K562 (cell line): Measurements from ENCODE around the gene SEMA6D. TPM values are rescaled to one million over a fixed set of nuclear protein-coding genes. Genes with fewer than 3 reads are reported as not detected.

Experiments
- JUN ChIP-seq, 2 experiments: sonication (generic) in 1 of 2; formaldehyde crosslinking in 1 of 2; IDR thresholded peaks; 2 replicates each; pipeline versions ENCODE4 v1.6.1 to v1.8.0; 2012 to 2022; ENCODE audit warnings: borderline replicate concordance in 2 of 2, mild to moderate bottlenecking in 2 of 2, improper control_type of control experiment in 1 of 2, low read depth in 1 of 2, low read length in 1 of 2, missing genetic modification reagents in 1 of 2
- MEF2D ChIP-seq: conservative IDR thresholded peaks from 2 replicates; pipeline ENCODE4 v1.6.1; 2016; ENCODE audit warnings: low read depth, missing genetic modification characterization, missing compliant biosample characterization
- RBM25 ChIP-seq: fragments of 200-400 bp; formaldehyde crosslinking; IDR thresholded peaks from 2 replicates; pipeline ENCODE4 v1.6.1; 2018; ENCODE audit warnings: low read length, low read depth, moderate library complexity; ENCODE audit not compliant: severe bottlenecking
- polyA plus RNA-seq, 8 experiments: library from polyadenylated mRNA; depleted of rRNA in 4 of 8; stranded (reverse) in 5 of 8; unstranded in 3 of 8; fragments of >200 nt; fragmentation: Nextera tagmentation in 2 of 8; fragmentation: Illumina TruSeq in 1 of 8; extraction: Ambion mirVana in 2 of 8; extraction: Trizol in 1 of 8; gene quantifications; 2 replicates each; pipeline versions ENCODE4 v1.2.1 to v1.2.3, GENCODE V29; 2011 to 2014; ENCODE audit warnings: inconsistent platforms in 1 of 8, missing spikeins in 1 of 8
- total RNA-seq, 7 experiments: library from RNA; depleted of rRNA in 6 of 7; stranded (reverse); fragments of >200 nt in 6 of 7; fragmentation: Illumina TruSeq in 2 of 7; extraction: Trizol in 2 of 7; gene quantifications; 2 replicates each; pipeline versions ENCODE4 v1.2.1 to v1.2.3, GENCODE V29; 2011 to 2021; ENCODE audit warnings: low replicate concordance in 1 of 7
- TF ChIP-seq, protein P1 (sequence below): fragments of 200-800 bp; sonication (Bioruptor generic); IDR thresholded peaks from 2 replicates; pipeline ENCODE4 v1.6.1; 2016; ENCODE audit warnings: missing genetic modification characterization, missing compliant biosample characterization
- TF ChIP-seq, protein P2 (sequence below): IDR thresholded peaks from 2 replicates; pipeline ENCODE4 v1.6.1; 2011; ENCODE audit not compliant: insufficient read length; ENCODE audit errors: extremely low read depth
- TF ChIP-seq, protein P3 (sequence below): fragments of 200-600 bp; sonication (generic); IDR thresholded peaks from one replicate; pipeline ENCODE4 v1.6.1; 2012; ENCODE audit warnings: mild to moderate bottlenecking, low read depth, low read length, inconsistent platforms

Gene SEMA6D
- total and polyA plus RNA-seq, 9 of the 15 experiments (the other 6 are each of a cell fraction or from before 2014, with no cell fraction given), result not detected

DNA sequence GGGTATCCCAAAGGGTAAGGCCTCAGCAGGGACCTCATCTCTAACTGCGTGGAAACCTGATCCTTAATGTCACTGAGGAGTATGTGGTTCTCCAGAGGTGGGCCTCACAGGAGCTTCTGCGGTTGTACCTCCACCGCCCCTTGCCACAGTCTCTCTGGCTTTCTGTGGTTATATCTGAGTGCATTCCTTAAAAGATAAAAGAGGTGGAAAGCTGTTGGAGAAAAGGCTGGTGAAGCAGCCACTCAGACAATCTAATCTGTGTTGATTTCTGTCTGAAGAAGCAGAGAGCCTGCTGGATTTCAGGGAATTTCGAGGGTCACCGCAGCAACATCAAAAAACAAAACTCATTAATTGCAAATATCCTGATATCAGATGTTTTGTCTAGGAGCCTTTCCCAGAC is 51.4 kb downstream of the SEMA6D start (continued):
- TF ChIP-seq, protein P1, sequence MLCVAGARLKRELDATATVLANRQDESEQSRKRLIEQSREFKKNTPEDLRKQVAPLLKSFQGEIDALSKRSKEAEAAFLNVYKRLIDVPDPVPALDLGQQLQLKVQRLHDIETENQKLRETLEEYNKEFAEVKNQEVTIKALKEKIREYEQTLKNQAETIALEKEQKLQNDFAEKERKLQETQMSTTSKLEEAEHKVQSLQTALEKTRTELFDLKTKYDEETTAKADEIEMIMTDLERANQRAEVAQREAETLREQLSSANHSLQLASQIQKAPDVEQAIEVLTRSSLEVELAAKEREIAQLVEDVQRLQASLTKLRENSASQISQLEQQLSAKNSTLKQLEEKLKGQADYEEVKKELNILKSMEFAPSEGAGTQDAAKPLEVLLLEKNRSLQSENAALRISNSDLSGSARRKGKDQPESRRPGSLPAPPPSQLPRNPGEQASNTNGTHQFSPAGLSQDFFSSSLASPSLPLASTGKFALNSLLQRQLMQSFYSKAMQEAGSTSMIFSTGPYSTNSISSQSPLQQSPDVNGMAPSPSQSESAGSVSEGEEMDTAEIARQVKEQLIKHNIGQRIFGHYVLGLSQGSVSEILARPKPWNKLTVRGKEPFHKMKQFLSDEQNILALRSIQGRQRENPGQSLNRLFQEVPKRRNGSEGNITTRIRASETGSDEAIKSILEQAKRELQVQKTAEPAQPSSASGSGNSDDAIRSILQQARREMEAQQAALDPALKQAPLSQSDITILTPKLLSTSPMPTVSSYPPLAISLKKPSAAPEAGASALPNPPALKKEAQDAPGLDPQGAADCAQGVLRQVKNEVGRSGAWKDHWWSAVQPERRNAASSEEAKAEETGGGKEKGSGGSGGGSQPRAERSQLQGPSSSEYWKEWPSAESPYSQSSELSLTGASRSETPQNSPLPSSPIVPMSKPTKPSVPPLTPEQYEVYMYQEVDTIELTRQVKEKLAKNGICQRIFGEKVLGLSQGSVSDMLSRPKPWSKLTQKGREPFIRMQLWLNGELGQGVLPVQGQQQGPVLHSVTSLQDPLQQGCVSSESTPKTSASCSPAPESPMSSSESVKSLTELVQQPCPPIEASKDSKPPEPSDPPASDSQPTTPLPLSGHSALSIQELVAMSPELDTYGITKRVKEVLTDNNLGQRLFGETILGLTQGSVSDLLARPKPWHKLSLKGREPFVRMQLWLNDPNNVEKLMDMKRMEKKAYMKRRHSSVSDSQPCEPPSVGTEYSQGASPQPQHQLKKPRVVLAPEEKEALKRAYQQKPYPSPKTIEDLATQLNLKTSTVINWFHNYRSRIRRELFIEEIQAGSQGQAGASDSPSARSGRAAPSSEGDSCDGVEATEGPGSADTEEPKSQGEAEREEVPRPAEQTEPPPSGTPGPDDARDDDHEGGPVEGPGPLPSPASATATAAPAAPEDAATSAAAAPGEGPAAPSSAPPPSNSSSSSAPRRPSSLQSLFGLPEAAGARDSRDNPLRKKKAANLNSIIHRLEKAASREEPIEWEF (CRISPR knock-in tag), result no peak
- TF ChIP-seq, protein P2, sequence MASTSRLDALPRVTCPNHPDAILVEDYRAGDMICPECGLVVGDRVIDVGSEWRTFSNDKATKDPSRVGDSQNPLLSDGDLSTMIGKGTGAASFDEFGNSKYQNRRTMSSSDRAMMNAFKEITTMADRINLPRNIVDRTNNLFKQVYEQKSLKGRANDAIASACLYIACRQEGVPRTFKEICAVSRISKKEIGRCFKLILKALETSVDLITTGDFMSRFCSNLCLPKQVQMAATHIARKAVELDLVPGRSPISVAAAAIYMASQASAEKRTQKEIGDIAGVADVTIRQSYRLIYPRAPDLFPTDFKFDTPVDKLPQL, result no peak
- TF ChIP-seq, protein P3, sequence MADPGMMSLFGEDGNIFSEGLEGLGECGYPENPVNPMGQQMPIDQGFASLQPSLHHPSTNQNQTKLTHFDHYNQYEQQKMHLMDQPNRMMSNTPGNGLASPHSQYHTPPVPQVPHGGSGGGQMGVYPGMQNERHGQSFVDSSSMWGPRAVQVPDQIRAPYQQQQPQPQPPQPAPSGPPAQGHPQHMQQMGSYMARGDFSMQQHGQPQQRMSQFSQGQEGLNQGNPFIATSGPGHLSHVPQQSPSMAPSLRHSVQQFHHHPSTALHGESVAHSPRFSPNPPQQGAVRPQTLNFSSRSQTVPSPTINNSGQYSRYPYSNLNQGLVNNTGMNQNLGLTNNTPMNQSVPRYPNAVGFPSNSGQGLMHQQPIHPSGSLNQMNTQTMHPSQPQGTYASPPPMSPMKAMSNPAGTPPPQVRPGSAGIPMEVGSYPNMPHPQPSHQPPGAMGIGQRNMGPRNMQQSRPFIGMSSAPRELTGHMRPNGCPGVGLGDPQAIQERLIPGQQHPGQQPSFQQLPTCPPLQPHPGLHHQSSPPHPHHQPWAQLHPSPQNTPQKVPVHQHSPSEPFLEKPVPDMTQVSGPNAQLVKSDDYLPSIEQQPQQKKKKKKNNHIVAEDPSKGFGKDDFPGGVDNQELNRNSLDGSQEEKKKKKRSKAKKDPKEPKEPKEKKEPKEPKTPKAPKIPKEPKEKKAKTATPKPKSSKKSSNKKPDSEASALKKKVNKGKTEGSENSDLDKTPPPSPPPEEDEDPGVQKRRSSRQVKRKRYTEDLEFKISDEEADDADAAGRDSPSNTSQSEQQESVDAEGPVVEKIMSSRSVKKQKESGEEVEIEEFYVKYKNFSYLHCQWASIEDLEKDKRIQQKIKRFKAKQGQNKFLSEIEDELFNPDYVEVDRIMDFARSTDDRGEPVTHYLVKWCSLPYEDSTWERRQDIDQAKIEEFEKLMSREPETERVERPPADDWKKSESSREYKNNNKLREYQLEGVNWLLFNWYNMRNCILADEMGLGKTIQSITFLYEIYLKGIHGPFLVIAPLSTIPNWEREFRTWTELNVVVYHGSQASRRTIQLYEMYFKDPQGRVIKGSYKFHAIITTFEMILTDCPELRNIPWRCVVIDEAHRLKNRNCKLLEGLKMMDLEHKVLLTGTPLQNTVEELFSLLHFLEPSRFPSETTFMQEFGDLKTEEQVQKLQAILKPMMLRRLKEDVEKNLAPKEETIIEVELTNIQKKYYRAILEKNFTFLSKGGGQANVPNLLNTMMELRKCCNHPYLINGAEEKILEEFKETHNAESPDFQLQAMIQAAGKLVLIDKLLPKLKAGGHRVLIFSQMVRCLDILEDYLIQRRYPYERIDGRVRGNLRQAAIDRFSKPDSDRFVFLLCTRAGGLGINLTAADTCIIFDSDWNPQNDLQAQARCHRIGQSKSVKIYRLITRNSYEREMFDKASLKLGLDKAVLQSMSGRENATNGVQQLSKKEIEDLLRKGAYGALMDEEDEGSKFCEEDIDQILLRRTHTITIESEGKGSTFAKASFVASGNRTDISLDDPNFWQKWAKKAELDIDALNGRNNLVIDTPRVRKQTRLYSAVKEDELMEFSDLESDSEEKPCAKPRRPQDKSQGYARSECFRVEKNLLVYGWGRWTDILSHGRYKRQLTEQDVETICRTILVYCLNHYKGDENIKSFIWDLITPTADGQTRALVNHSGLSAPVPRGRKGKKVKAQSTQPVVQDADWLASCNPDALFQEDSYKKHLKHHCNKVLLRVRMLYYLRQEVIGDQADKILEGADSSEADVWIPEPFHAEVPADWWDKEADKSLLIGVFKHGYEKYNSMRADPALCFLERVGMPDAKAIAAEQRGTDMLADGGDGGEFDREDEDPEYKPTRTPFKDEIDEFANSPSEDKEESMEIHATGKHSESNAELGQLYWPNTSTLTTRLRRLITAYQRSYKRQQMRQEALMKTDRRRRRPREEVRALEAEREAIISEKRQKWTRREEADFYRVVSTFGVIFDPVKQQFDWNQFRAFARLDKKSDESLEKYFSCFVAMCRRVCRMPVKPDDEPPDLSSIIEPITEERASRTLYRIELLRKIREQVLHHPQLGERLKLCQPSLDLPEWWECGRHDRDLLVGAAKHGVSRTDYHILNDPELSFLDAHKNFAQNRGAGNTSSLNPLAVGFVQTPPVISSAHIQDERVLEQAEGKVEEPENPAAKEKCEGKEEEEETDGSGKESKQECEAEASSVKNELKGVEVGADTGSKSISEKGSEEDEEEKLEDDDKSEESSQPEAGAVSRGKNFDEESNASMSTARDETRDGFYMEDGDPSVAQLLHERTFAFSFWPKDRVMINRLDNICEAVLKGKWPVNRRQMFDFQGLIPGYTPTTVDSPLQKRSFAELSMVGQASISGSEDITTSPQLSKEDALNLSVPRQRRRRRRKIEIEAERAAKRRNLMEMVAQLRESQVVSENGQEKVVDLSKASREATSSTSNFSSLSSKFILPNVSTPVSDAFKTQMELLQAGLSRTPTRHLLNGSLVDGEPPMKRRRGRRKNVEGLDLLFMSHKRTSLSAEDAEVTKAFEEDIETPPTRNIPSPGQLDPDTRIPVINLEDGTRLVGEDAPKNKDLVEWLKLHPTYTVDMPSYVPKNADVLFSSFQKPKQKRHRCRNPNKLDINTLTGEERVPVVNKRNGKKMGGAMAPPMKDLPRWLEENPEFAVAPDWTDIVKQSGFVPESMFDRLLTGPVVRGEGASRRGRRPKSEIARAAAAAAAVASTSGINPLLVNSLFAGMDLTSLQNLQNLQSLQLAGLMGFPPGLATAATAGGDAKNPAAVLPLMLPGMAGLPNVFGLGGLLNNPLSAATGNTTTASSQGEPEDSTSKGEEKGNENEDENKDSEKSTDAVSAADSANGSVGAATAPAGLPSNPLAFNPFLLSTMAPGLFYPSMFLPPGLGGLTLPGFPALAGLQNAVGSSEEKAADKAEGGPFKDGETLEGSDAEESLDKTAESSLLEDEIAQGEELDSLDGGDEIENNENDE, result no peak
- TF ChIP-seq MEF2D (tag), result no peak
- TF ChIP-seq JUN (IDR thresholded peaks at IDR 0.05; ENCODE audit: borderline replicate concordance, low read depth, low read length), result no peak
- TF ChIP-seq JUN (CRISPR knock-in tag; IDR thresholded peaks at IDR 0.05; ENCODE audit: borderline replicate concordance), result no peak
- TF ChIP-seq RBM25, result no peak
